OCI-LY1 (cell line): ENCODE data around the gene FMN1.

Experiments used
- H2AFZ ChIP-seq: fragments of 200-600 bp; sonication (generic), shearing (Covaris generic); 2 replicates; pipeline ENCODE4 v1.6.0; 2014; ENCODE audit warnings: antibody characterized with exemption, mild to moderate bottlenecking, low read length
- H3F3A ChIP-seq: fragments of 200-600 bp; sonication (generic), shearing (Covaris generic); 2 replicates; pipeline ENCODE4 v1.6.0; 2014; ENCODE audit warnings: mild to moderate bottlenecking, antibody characterized with exemption, low read length, moderate library complexity; ENCODE audit not compliant: insufficient read depth
- H3K27ac ChIP-seq: fragments of 200-600 bp; sonication (generic); 2 replicates; pipeline ENCODE4 v1.5.1; 2014; ENCODE audit warnings: low read length, mixed run types, mild to moderate bottlenecking, low read depth; ENCODE audit not compliant: poor library complexity, severe bottlenecking
- H3K27me3 ChIP-seq: fragments of 200-600 bp; sonication (generic); 2 replicates; pipeline ENCODE4 v1.6.0; 2014; ENCODE audit warnings: antibody characterized with exemption, mild to moderate bottlenecking, low read length, moderate library complexity; ENCODE audit not compliant: insufficient read depth
- H3K36me3 ChIP-seq: fragments of 200-600 bp; sonication (generic); 2 replicates; pipeline ENCODE4 v1.6.1; 2014; ENCODE audit warnings: mild to moderate bottlenecking, antibody characterized with exemption, low read length, moderate library complexity, mixed read lengths; ENCODE audit not compliant: insufficient read depth
- H3K4me1 ChIP-seq: fragments of 200-600 bp; sonication (generic); 2 replicates; pipeline ENCODE4 v1.5.1; 2014; ENCODE audit warnings: mild to moderate bottlenecking, low read length, moderate library complexity; ENCODE audit not compliant: insufficient read depth, severe bottlenecking
- H3K4me2 ChIP-seq: fragments of 200-600 bp; sonication (generic), shearing (Covaris generic); 2 replicates; pipeline ENCODE4 v1.6.1; 2014; ENCODE audit warnings: low read length
- H3K4me3 ChIP-seq: fragments of 200-600 bp; sonication (generic); 2 replicates; pipeline ENCODE4 v1.5.1; 2014; ENCODE audit warnings: low read length, low read depth, mild to moderate bottlenecking, mixed read lengths; ENCODE audit not compliant: poor library complexity, severe bottlenecking
- H3K79me2 ChIP-seq: fragments of 200-600 bp; shearing (Covaris generic); 2 replicates; pipeline ENCODE4 v1.6.1; 2016; ENCODE audit warnings: mixed run types, low read length, mixed read lengths; ENCODE audit not compliant: insufficient read depth
- H3K9ac ChIP-seq: fragments of 200-600 bp; sonication (generic), shearing (Covaris generic); 2 replicates; pipeline ENCODE4 v1.6.1; 2014; ENCODE audit warnings: mild to moderate bottlenecking, low read length, mixed read lengths
- H3K9me2 ChIP-seq: fragments of 200-600 bp; sonication (generic), shearing (Covaris generic); 2 replicates; pipeline ENCODE4 v1.6.1; 2014; ENCODE audit warnings: low read depth, mild to moderate bottlenecking, low read length, mixed read lengths
- H3K9me3 ChIP-seq: fragments of 200-600 bp; shearing (Covaris generic); 2 replicates; pipeline ENCODE4 v1.6.1; 2014; ENCODE audit warnings: low read length, mixed read lengths
- H4K20me1 ChIP-seq: fragments of 200-600 bp; sonication (generic), shearing (Covaris generic); 2 replicates; pipeline ENCODE4 v1.6.0; 2016; ENCODE audit warnings: mild to moderate bottlenecking, low read length; ENCODE audit not compliant: insufficient read depth
- CTCF ChIP-seq: fragments of 200-600 bp; sonication (generic), shearing (Covaris generic); IDR thresholded peaks from 2 replicates; pipeline ENCODE4 v1.5.1; 2017; ENCODE audit warnings: mild to moderate bottlenecking, antibody characterized with exemption, low read length, moderate library complexity, mixed read lengths
- EZH2 ChIP-seq: fragments of 200-600 bp; sonication (generic), shearing (Covaris generic); IDR thresholded peaks from 2 replicates; pipeline ENCODE4 v1.8.0; 2017; ENCODE audit warnings: borderline replicate concordance, mixed run types, mild to moderate bottlenecking, antibody characterized with exemption, low read length, moderate library complexity, mixed read lengths

FMN1 gene

GRCh38 chr15:33197636-33198035 lies 3.1 kb upstream of the FMN1 start:
- no peak for TF ChIP-seq CTCF
- Histone ChIP-seq H3K4me2 (no peak overlapping the region), H3F3A (no peaks in the 10 kb centered on the region), H3K9me3 (no peaks in the 10 kb centered on the region), H3K9me2 (no peaks in the 10 kb centered on the region), H3K4me1 (no peaks in the 10 kb centered on the region), H3K27ac (no peak overlapping the region), H3K36me3 (no peaks in the 10 kb centered on the region), H4K20me1 (no peaks in the 10 kb centered on the region), H3K9ac (no peak overlapping the region), H3K4me3 (no peak overlapping the region), H3K27me3 (no peaks in the 10 kb centered on the region), H3K79me2 (no peaks in the 10 kb centered on the region), H2AFZ (no peak overlapping the region)

- Histone ChIP-seq H4K20me1 (no peaks in the 10 kb centered on the region), H3K9me2 (no peaks in the 10 kb centered on the region), H2AFZ (no peak overlapping the region), H3K36me3 (no peaks in the 10 kb centered on the region), H3K4me1 (no peaks in the 10 kb centered on the region), H3K27me3 (no peaks in the 10 kb centered on the region), H3K9ac (no peak overlapping the region), H3K4me3 (no peak overlapping the region), H3K79me2 (no peaks in the 10 kb centered on the region), H3K9me3 (no peaks in the 10 kb centered on the region), H3F3A (no peaks in the 10 kb centered on the region), H3K4me2 (no peak overlapping the region), H3K27ac (no peak overlapping the region)
- TF ChIP-seq CTCF (no peak), EZH2 (no peak)
Measured at GRCh38 chr15:33194237-33194636, 277 bp downstream of the FMN1 start.

- H4K20me1 ChIP-seq: no peaks in the 10 kb centered on the region
- H3K4me1 ChIP-seq: no peaks in the 10 kb centered on the region
- H3K4me3 ChIP-seq: no peak overlapping the region
- H3K79me2 ChIP-seq: no peaks in the 10 kb centered on the region
- no peaks in the 10 kb centered on the region for H3K27me3 ChIP-seq
- no peak overlapping the region for H2AFZ ChIP-seq
- no peaks in the 10 kb centered on the region for H3K9me2 ChIP-seq
- TF ChIP-seq EZH2 (no peak), CTCF (no peak)
- H3F3A ChIP-seq: no peaks in the 10 kb centered on the region
- H3K4me2 ChIP-seq: no peak overlapping the region
- H3K27ac ChIP-seq: no peak overlapping the region
- no peaks in the 10 kb centered on the region for H3K9me3 ChIP-seq
- H3K36me3 ChIP-seq: no peaks in the 10 kb centered on the region
- no peak overlapping the region for H3K9ac ChIP-seq
Measured at GRCh38 chr15:33191591-33191990, 2.9 kb downstream of the FMN1 start.
